Stimulated activated CD8-positive, alpha-beta memory T cell treated with anti-CD3 and anti-CD28 coated beads, Interleukin-7, amount 100 ng/mL, for 1 hour (primary cell): Measurements from ENCODE around the gene LITAF.
"Not testable (repeated sequence)": the region's sequence is repeated elsewhere in the genome, so short reads cannot be mapped to it uniquely, and the experiment has no call there.

ENCODE experiments used
- DNase-seq, 2 donors: peaks; one replicate each; pipeline ENCODE4 v3.0.0-alpha.2; 2020; ENCODE audit warnings: low read depth in 2 of 2

The LITAF gene

DNA sequence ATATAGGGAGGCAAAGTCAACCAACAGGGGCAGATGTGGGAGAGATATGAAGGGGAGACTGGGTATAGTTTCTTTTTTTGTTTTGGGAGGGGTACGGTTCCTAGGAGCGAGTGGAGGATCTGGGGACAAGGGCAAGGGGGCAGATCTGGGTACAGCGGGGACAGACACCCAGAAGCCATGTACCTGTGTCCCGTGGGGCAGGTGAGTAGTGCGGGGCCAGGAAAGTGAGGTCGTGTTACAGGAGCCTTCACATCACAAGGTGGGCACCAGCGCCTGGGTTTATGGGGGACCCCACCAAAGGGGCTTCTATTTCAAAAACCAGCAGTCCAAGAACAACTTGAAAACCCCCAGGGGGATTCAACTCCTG is 11.5 kb downstream of the LITAF start:
- no peak for DNase-seq

DNA sequence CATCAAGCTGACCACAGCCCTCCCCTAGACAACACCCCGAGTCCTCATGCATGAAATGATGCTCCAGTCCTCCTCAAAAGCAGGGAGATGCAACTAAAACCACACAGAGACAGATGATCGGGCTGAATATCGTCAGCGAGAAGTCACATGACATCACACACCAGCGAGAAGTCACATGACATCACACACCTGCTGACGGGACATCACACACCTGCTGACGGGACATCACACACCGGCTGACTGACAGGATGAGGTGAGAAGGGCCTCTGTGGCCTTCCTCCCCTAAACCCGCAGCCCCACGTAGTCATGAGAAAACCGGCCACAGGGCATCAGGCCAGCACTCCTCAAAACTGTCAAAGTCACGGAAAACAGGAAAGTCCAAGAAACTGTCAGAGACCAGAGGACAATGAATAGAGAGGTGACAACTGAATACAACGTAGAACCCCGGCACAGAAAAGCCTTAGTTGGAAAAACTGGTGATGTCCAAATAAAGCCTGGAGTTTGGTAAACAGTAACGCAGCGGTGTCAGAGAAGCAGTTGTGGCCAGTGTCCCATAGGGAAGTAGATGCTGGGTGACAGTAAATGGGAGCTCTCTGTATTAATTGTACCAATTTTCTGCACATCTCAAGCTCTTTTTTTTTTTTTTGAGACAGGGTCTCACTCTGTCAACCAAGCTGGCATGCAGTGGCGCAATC is 14.3 kb downstream of the LITAF start:
- DNase-seq = peak in 1 of 2 donors; percentile 36

DNA sequence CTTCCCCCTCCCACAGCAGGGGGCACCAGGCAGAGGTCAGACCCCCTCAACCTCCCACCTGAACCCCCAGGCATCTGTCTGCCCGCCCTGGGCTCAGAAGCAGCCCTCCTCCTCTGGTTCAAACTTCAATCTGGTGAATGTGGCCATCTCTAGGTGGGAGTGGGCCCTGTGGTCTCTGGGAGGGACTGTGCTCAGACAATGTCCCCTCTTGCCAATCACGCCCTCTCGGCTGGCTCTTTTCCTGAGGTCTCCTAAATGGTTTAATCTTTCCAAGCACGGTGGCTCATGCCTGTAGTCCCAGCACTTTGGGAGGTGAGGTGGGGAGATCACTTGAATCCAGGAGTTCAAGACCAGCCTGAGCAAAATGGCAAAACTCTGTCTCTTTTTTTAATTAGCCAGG is 15.2 kb downstream of the LITAF start:
- DNase-seq = no peak

DNA sequence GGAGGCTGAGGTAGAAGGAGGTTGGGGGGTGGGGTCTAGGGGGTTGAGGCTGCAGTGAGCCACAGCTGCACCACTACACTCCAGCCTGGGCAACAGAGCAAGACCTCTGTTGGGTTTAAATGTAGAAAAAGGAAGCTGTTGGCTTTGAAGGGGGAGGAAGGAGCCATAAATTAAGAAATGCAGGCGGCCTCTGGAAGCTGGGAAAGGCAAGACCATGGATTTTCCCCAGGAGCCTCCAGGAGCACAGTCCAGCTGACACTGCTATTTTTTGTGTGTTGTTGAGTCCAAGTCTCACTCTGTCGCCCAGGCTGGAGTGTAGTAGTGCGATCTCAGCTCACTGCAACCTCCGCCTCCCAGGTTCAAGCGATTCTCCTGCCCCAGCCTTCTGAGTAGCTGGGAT is 15.9 kb downstream of the LITAF start:
- DNase-seq = no peak

DNA sequence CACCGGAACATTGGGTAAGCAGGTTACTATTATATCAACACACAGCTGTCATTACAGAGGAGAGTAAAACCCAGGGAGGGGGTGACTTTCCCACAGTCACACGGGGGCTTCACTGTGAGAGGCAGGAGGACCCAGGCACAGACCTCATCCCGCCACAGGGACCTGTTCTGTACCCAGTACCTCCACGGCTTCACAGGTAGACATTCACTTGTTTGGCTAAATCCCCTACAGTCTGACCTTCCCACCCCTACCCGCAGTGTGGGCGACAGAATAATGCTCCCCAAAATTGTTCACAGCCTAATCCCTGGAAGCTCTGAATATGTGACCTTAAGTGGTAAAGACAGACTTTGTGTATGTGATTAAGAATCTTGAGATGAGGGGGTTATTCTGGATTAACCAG is 16.5 kb downstream of the LITAF start:
- DNase-seq = no peak

DNA sequence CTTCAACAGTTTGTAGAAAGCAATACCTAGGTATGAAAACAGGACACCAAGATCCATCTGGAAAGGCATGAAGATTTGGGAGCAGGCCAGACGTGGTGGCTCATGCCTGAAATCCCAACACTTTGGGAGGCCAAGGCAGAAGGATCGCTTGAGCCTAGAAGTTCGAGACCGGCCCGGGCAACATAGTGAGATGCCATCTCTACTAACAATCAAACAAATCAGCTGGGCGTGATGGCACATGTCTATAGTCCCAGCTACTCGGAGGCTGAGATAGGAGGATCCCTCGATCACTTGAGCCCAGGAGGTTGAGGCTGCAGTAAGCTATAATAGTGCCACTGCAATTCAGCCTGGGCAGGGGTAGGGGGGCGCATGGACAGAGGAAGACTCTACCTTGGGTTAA is 20.3 kb downstream of the LITAF start:
- no peak for DNase-seq

DNA sequence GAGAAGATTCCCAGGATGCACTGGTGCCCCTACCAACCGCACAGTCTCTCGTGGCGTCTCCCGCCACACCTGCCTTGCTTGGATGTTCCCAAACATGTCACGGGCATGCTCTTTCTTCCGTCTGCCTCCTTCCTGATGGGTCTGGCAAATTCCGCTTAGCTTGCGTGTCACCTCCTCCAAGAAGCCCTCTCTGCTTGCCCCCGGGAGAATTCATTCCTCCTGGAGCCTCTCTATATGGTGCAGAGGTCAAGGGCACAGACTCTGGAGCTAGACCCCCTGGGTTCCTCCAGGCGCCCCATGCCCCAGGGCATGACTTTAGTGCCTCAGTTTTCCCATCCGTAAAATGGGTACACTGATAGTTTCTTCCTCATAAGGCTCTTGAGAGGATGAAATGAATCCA is 21.1 kb downstream of the LITAF start:
- no peak for DNase-seq

DNA sequence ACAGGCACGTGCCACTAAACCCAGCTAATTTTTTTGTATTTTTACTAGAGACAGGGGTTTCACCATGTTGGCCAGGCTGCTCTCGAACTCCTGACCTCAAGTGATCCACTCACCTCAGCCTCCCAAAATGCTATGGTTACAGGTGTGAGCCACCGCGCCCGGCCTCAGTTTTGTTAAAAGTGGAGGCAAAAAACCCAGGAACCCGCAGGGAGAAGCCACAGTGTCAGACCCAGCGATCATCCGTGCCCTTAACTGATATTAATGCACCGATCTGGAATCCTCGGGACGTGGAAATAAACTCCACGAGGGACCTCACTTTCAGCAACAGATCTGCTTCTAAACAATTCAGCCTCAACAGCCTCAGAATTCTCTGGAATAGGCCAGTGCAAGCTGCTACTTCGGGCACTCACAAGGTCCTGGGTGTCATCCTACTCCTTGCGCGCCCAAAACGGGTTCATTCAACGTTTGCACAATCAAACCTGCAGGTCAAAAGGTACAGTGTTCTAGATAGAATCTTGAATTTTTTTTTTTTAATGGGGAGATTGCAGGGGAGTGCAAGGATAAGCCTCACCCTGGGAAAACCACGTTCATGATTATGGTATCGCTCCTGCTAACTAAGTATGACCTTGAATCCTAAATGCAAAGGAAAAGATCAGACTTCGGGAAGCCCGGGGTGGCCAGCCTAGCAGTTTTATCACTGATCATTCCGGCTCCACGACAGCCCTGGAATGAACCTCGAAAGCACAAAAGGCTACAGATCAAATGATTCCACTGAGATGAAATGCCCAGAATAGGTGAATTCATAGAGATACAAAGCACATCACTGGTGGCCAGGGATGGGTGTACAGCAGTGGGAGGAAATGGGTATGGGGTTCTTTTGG is 22.4 kb downstream of the LITAF start:
- DNase-seq = no peak

DNA sequence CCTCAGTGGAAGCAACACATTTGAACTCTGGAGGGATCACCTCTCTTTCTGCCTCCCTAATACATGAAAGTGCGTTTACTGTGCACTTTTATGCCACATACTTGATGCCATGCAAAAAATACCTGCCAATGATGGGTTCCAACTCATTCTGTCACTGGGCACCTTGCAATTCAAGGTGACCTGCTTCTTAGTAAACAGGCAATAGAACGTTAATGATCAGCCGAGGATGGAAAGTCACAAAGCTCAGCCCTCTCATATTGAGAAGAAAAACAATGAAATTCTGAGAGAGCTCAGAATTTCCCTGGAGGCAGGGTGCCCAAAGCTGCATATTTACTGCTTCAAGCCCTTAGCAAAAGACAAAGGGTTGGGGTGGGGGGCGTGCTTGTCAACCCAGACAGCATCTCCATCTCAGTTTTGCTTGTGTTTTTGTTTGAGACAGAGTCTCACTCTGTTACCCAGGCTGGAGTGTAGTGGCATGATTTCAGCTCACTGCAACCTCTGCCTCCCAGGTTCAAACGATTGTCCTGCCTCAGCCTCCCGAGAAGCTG is 23.2 kb downstream of the LITAF start:
- no peak for DNase-seq

DNA sequence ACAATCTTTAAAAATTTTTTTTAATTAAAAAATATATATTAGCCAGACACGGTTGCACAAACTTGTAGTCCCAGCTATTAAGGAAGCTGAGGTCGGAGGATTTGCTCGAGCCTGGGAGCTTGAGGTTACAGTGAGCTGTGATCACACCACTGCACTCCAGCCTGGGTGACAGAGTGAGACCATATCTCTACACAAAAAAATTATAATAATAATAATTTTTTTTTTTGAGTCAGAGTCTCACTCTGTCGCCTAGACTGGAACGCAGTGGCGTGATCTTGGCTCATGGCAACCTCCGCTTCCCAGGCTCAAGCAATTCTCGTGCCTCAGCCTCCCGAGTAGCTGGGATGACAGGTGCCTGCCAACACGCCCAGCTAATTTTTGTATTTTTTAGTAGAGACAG is 23.8 kb downstream of the LITAF start:
- DNase-seq = no peak

DNA sequence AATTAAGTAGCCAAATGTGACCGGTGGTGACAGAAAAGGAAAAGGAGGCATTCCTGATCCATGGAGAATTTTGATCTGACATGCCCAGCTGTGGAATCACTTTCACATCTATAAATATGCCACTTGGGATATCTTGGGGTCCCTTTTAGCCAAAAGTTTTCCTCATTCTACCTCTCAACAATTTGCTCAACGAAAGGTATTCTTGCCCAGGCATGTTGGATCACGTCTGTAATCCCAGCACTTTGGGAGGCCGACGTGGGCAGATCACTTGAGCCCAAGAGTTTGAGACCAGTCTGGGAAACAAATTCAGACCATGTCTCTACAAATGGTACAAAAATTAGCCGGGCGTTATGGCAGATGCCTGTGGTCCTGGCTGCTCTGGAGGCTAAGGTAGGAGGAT is 24.3 kb downstream of the LITAF start:
- DNase-seq = no peak

DNA sequence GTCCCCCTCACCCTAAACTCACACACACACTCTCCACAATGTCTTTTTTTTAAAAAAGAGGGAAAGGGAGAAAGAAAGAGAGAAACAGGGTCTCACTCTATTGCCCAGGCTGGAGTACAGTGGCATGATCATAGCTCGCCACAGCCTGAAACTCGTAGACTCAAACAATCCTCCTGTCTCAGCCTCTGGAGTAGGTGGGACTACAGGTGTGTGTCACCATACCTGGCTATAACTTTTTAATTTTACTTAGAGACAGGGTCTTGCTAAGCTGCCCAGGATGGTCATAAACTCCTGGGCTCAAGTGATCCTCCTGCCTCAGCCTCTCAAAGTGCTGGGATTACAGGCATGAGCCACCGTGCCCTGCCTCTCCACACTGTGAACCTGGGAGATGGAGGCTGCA is 24.9 kb downstream of the LITAF start:
- no peak for DNase-seq

DNA sequence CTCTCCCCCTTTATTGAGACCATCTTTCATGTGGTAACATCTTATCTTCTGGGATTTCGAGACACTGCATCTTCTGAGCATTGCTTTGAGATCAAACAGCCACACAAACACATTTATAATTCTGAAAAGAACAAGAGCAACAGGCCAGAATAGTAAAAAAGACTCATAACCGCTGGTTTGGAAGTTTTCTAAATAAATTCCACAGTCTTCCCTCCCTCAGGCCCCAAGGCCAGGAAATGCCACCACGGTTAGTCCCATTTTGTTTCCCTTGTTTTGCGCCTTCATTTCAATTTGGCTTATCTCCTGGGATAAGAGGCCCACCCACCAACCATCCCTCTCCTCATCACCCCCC is 25.3 kb downstream of the LITAF start:
- no peak for DNase-seq

DNA sequence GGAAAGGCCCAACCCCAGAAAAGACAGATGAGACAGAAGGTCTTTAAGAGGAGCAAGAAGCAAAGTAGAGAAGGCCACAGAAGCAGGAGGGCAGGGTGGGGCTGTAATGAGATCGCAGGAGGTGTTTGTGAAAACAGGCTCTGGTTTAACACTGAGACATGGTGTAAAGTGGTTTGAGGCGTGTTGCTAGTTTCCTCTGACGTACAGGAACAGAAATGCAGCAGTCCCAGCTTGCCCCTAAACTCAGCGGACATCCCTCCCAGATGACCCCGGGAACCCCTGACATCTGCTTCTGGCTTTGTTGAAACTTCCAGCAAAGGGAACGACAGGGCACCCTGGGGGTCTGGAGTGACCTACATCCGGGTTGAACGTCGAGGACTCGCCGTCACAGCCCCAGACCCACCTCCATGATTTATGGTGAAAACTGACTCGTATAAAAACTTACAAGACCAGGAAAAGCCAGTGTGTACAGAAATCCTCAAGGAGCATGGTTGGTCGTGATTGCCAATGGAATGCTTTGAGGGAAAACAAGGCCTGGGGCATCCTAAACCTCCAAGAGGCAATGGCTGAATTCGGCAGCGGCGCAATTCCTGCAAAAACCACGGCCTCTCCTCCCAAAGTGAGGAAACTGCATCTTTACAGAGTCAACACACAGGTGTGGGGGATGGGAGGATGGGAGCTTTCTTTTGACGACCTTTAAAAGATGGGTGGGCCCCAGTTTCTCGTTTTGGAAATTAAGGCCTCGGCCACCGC is 25.8 kb downstream of the LITAF start:
- peak; percentile 27 to 38 for DNase-seq

DNA sequence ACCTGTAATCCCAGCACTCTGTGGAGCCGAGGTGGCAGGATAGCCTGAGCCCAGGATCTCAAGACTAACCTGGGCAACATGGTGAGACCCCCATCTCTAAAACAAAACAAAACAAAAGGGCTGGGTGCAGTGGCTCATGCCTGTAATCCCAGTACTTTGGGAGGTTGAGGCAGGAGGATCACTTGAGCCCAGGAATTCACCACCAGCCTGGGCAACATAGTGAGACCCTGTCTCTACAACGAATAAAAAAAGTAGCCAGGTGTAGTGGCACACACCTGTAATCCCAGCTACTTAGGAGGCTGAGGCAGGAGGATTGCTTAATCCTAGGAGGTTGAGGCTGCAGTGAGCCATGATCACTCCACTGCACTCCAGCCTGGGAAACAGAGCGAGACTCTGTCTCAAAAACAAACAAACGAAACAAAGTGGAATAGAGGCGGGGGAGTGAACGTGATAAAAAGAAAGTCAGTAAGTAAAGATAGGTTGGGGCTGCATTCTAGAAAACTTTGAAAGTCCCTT is 28.4 kb downstream of the LITAF start:
- not testable (repeated sequence) for DNase-seq

DNA sequence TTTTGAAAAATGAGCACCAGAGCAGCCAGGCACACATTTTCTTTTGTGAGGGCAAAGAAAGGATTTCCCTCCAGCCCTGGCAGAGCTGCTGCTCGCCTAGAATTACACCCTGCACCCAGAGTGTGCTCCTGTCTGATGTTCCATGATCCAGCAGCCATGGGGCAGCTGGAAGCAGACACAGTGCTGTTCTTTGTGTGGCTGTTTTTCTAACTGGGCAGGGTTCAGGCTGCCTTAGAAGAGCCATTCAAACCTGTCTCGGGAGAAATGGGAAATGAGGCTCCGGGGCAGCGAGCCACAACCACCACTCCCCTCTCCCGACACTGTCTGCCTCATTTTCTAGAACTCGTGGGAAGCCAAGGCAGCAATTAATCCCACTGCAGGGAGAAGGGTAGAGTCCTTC is 28.9 kb downstream of the LITAF start:
- DNase-seq = no peak

DNA sequence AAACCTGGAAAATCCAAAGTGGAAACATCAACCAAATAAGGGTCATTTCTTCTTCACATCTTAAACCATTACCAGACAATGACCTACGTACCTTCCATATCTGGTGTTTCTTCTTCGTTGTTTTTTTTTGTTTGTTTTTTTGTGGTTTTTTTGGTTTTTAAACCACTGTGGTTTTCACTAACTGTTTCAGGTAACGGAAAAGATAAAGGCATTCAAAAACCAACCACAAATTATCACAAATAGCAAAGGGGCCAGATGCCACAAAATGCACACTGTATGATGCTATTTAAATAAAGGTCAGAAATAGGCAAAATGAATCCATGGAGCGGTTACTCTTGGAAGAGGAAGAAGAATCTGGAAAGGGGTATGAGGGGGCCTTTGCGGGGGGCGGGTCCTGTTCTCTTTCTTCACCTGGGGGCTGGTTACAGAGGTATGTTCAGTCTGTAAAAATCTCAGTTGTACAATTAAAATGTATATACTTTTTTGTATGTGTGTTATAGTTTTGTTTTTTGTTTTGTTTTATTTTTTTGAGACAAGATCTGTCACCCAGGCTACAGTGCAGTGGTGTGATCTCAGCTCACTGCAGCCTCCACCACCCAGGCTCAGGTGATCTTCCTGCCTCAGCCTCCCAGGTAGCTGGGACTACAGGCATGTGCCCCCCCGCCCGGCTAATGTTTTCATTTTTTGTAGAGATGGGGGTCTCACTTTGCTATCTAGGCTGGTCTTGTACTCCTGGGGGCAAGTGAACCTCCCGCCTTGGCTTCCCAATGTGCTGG is 29.6 kb downstream of the LITAF start:
- no peak for DNase-seq

DNA sequence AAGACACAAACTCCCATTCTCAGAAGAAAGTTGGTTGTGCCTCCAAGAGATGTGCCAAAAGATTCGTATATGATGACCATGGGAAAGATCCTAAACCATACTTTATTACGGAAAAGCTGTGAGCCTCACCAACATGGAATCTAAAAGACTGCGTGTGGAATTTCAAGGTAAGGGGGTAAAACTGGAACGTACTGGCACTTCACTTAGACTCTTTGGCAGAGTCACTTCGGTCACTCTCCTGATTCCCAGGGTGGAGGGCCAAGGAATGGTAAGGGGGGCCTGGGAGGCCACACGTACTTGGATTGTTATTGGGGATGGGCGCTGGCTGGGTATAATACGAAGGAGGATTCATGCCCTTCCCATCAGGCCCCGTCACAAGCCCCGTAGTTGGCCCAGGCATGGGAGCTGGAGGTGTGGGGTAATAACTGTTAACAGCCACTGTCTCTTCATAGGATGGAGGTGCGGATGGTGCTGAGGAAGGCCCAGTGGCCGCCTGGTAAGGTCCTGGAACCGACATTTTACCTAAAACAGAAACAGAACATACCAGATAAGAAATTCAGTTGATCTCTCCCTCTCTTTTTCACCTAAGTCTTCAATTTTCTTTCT is 30.4 kb downstream of the LITAF start:
- no peak for DNase-seq

DNA sequence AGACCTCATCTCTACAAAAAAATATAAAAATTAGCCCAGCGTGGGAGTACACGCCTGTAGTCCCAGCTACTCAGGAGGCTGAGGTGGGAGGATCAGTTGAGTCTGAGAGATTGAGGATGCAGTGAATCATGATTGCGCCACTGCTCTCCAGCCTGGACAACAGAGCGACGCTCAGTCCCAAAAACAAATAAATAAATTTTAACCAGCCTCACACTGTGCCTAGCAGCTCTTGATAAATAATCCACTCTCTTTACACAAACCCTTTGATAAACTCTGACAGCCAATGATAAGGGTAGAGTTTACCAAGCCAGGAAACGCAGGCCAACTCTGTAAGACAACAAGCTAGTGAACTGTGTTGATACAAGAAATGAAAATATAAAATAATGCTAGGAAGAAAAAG is 32.7 kb downstream of the LITAF start:
- no peak for DNase-seq

DNA sequence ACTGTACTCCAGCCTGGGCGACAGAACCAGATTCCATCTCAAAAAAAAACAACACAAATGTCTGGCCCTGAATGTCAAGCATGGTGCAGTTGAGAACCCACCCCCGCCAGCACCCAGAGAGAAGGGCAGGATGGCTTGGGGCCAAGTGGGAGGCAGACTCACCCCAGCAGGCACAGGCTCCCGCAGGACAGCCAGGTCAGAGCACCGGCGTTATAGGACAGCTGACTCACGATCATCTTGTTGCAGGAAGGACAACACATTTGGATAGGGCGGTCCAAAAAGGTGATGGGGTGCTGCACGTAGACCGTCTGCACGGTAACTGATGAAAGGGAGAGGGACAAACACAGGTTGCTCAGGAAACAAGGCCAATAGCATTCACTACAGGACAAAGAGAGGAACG is 33.3 kb downstream of the LITAF start:
- no peak for DNase-seq

DNA sequence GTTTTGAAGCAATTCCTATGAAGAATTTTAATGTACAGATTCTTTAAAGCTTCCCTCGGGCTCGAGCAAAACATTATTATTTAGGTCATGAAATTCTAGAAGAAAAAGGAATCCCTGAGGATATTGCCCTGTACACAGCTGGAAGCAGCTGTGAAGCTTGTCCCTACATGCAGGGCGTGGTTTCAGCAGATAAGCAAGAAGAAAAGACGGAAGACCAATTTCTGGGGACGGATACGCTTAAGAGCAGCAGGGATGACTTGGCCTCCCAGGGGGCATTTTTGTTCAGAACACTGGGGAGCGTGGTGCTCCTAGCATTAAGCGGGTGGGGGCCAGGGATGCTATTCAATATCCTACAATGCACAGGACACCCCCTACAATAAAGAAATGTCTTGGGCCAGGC is 34.3 kb downstream of the LITAF start:
- DNase-seq = no peak
